NCI-H1048 (cell line): ENCODE results near the gene FAM135A.

Experiments
- DNase-seq: peaks from one replicate; lab custom pipeline; 2025; lab: John Stamatoyannopoulos, UW

The FAM135A gene

DNA sequence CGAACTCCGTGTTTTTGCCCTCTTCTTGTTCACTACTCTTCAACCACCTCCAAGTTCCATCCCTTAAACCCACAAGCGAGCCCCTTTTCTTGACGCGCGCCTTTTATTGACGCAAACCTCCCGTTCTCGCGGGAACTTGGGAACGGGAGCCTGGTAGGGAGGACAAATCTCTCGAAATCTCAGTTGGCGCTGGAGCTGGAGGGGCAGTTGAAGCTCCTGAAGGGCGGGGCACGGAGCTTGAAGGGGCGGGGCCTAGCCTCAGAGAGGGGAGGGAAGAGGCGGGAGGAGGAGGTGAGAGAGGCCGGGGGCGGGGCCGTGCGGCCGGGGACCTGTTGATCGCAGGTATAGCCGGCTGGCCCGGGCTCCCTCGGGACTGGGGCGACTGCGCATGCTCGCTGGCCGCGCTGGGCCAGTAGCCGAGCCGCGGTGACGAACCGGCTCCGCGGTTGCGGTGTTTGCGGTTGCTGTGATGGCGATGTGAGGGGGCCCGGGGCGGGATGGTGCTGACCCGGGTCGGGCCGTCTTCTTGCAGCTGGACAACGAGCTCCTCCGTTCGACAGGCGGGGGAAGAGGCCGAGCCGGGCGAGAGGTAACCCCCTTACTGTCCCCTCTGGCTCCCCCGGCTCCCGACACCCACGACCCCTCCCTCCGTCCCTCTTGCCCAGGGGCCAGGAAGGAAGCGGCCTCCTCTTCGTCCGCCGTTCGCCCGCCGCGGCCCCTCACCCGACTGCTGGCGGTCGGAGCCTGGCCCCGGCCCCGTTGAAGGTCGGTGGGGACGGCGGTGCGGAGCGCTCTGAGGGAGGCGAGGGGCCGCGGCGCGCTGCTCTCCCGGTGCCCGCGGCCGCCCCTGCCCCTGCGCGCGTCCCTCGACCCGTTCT lies at the start of gene FAM135A:
TSS of gene FAM135A (plus strand) at position 395 of the 878 bp plus-strand sequence. CDS start 14,835 bp downstream, outside the sequence.
- peak; percentile 97 for DNase-seq

DNA sequence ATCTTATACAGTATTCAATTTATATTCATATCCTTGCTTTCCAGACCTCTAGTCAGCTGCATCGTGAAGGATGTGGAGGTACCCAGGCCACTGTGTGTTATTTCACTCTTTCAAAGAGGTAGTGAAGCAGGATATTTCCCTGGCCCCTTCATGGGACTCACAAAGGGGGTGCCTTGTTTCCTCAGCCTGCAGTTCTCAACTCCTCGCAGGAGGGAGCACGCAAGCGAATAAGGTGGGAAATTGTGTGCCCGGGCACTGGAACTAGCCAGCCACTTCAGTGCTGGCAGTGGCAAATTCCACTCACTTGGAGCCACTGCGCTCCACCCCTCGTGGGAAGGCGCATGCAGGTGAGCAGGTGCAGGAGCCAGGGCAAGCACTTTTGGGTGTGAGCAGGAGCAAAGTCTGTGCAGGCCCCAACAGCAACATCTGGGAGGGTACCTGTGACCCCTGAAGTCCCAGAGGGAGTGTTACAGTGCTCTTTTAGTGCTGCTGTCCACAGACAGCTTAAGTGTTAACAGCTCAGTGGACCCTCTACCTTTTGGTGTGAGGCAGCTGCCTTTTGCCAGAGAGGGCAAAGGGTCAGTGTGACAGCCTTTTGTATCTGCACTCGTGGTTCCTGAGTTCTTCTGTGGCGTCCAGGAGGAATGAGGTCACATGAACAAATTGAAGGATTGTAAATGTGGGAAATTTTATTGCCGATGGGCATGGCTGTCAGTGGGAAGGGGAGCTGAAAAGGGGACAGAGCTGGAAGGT lies 49.4 kb upstream of the FAM135A start:
- no peak for DNase-seq

GRCh38 chr6:70369332-70369950 lies 43.9 kb upstream of the FAM135A start:
- DNase-seq, result peak; percentile 50

DNA sequence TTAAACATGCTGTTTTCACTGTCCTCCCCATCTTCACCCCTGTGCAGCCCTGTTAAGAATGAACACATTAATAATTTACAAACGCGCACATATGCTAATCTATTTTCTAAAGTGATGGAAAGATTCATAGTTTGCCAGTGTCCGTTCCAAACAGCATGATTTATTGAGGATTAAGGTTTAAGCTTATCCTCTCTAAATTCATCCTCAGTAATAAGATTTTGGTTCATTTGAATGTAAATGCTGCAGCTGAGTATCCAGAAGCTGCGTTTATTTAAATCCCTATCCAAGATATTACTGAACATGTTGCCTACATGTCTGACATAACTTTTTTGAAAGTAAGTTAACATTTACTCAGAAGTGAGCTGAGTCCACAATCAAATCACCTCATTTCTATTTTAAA lies 42.8 kb upstream of the FAM135A start:
- no peak for DNase-seq

- DNase-seq, result peak; percentile 73
Observed at GRCh38 chr6:70371454-70372105, 41.7 kb upstream of the FAM135A start.

- DNase-seq, result no peak
Observed at GRCh38 chr6:70375166-70375565, 38.1 kb upstream of the FAM135A start.

DNA sequence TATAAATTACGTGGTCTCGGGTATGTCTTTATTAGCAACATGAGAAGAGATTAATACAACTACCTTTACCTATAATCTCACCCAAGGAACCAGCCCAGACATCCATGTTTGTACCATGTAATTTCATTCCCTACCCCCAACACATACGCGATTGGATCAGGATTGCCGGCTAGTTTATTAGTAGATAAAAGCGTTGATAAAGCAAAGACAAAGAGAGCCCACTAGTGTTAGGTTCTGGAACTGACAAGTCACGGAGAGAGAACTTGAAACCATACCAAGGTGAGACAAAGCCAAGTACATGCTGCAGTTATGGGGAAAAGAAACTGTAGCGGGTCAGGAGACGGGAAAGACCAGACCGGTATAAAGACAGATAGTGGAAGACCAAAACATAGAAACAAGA lies 37.4 kb upstream of the FAM135A start:
- no peak for DNase-seq

DNA sequence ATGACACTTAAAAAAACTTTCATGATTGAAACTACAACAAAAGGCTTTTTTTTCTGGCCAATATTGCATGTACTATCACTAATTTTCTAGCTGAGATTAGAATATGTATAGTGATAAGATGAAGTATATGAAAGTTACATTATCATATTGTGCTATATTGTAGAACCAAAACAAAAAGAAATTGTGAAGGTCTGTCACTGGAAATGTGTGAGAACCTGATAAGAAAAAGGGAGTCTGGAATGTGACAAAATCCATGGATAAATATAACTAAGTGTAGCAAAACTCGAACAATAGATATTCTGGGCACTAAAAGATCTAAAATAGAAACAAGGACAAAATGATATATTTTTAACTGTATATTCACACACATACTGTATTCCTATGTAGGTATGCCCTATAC lies 36.7 kb upstream of the FAM135A start:
- DNase-seq, result no peak

DNA sequence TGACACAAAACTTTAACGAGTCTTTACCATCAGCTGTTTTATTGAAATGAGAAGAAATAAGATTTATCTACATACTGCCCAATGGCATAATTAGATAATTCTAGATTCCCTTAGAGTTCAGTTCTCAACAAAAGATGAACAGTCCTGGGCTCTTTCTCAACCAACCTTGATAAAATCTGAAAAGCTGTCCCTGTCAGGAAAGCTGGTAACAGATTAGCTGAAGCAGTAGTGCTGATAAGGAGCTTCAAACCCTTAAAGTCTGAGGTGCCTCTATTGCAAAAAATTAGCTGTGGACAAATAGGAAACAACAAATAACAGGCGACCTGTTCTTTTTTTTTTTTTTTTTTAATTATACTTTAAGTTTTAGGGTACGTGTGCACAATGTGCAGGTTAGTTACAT lies 35.9 kb upstream of the FAM135A start:
- no peak for DNase-seq

DNA sequence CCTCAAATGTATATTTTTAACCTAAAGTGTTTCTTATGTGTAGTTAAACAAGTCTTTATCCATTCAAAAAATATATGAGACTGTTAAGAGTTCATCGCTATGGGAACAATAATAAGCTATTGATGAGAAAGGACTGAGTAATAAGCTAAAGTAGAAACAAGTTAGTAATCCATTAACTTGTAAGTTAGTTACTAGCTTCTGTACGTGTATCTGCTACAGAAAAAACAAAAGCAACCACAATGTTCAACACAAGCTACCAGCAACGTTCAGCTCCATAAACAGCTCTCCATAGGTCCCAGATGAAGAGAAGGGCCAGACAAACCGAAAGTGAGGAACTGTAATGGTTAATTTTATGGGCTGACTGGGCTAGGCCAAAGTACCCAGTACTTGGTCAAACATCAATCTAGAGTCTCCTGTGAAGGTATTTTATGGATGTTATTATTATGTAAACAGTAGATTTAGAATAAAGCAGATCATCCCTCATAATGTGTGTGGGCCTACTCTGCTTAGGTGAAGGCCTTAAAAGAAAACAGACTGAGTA lies 33.8 kb upstream of the FAM135A start:
- no peak for DNase-seq

DNA sequence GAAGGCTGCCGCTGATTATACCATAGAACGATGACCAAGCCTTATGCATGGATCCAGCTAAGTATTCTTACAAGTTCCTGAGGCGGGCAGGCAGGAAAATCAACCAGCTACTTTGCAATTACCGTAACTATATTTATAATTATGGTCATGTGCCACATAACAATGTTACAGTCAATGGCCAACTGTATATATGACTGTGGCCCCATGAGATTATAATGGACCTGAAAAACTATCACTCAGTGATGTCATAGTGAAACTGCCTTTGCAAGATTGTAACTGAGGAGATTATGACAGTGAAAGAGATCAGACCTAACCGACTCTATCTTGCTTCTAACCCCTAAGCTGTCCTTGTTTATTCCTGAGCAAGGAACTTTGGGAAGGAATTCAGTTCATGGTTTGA lies 33.1 kb upstream of the FAM135A start:
- no peak for DNase-seq

- no peak for DNase-seq
Observed at GRCh38 chr6:70380771-70381416, 32.4 kb upstream of the FAM135A start.

DNA sequence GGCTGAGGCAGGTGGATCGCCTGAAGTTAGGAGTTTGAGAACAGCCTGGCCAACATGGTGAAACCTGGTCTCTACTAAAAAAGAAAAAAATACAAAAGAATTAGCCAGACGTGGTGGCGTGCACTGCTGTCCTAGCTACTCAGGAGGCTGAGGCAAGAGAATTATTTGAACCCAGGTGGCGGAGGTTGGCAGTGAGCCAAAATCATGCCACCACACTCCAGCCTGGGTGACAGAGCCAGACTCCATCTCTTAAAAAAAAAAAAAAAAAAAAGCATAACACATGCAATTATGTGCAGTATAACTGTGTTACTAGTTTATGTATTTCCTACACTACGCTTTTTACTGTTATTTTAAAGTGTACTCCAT lies 31.9 kb upstream of the FAM135A start:
- DNase-seq, result no peak

GRCh38 chr6:70385901-70386300 lies 27.4 kb upstream of the FAM135A start:
- DNase-seq, result no peak

DNA sequence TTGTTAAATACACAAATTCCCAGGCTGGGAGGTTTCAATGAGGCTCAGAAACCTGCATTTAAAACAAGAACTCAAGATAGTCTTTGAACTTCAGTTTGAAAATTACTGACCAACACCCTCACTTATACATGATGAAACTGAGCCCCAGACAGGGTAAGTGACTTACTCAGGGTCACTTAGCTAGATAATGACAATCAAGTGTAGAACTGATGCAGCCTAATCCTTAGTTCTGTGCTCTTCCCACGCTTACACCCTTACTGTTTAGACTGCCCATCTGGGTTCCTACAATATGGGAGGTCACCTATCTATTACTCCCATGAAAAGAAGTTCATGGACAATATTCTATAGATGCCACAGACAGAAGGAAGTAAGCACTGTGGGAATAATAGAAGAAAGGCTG lies 24.5 kb upstream of the FAM135A start:
- DNase-seq, result no peak

DNA sequence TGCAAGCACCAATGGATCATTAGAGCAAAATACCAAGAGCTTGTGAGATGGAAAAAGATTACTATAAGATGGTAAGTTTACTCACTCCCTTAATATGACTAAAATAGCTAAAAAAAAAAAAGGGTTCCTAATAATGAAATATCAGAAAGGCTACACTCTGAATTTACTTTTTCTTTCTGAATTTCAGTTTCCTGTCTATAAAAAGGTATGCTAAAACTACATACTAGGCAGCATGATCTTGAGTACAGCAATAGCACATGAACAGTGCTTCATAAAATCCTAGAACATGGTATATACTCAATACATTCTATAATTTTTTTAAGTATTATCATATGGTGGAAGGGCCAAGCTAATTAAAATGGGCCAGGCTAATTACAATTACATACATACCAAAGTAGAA lies 24.0 kb upstream of the FAM135A start:
- DNase-seq, result no peak

DNA sequence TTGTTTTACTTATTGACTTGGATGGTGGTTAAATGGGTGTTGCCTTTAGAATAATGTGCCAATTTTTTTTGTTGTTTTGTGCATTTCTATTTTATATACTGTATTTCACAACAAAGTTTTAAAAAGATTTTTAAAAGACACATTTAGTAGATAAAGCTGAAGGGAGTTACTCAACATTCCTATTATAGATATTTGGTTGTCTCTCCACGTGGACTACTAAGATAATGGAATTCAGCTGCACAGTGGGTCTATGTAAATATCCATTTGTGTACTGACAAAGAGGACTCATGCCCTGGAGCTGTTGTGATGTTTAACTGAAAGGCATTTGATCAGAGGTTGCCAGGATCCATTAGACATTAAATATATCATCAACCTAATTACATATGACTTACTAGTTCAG lies 23.2 kb upstream of the FAM135A start:
- DNase-seq, result no peak

GRCh38 chr6:70391492-70391891 lies 21.8 kb upstream of the FAM135A start:
- no peak for DNase-seq

GRCh38 chr6:70394518-70395300 lies 18.6 kb upstream of the FAM135A start:
- no peak for DNase-seq

DNA sequence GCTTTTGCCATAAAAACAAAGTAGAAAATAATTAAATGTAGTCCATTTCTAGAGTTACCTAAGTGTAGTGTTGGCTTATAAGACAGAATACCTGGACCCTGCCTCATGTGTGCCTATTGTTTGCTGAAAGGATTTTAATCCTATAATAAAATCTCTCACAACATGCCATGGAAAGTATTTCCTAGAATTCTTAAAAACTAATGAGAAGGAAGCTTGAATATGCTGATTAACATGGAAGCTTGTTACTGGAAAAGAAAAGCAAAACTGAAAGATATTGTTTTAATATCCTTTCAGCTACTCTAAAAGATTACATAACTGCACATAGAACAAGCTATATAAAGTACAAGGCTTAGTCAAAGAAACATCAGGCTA lies 18.0 kb upstream of the FAM135A start:
- DNase-seq, result no peak

DNA sequence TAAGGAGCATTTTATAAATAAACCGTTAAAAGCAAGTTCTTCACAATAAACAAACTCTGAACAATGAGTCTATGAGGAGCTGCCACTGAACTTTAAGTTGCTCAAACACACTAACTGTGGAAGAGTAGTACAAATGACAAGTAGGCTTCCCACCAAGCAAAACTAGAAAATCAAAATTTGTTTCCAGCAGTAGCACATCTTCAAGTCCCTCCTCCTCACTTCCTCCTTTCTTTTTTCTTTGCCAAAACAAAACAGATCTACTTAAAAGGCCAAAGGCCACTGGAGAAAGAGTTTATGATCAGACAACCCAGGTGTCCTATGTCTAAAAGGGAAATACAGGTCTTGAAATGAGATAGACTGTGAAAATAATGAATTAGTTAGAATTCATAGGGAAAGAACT lies 17.1 kb upstream of the FAM135A start:
- no peak for DNase-seq
